GM23248 (cell line): ENCODE measurements around the gene SFMBT1.

ENCODE experiments used
- EZH2 ChIP-seq: fragments of 200-600 bp; sonication (generic); IDR thresholded peaks from 2 replicates; pipeline ENCODE4 v1.6.1; 2018; ENCODE audit warnings: antibody characterized with exemption, mild to moderate bottlenecking; ENCODE audit not compliant: insufficient read depth, poor library complexity, severe bottlenecking
- EZH2phosphoT487 ChIP-seq: fragments of 200-600 bp; sonication (generic); IDR thresholded peaks from 2 replicates; pipeline ENCODE4 v1.6.1; 2018; ENCODE audit warnings: antibody characterized with exemption, moderate library complexity, mild to moderate bottlenecking, low read depth; ENCODE audit not compliant: insufficient read depth

- no peak for TF ChIP-seq EZH2
- TF ChIP-seq EZH2phosphoT487, result no peak
These were observed 164.0 kb downstream of the SFMBT1 start for GRCh38 chr3:52881871-52882270.
